Stimulated activated CD8-positive, alpha-beta memory T cell treated with anti-CD3 and anti-CD28 coated beads, Interleukin-12 subunit alpha, Interleukin-12 subunit beta, amount 100 ng/mL, for 1 hour (primary cell): ENCODE data around the gene TIMELESS.
"Not testable (repeated sequence)": the region's sequence is repeated elsewhere in the genome, so short reads cannot be mapped to it uniquely, and the experiment has no call there.

Experiments
- DNase-seq: peaks from one replicate; pipeline ENCODE4 v3.0.0-alpha.2; 2020; ENCODE audit warnings: low read depth

Gene TIMELESS

GRCh38 chr12:56401612-56402011 is 47.6 kb downstream of the TIMELESS start:
- DNase-seq: not testable (repeated sequence)

DNA sequence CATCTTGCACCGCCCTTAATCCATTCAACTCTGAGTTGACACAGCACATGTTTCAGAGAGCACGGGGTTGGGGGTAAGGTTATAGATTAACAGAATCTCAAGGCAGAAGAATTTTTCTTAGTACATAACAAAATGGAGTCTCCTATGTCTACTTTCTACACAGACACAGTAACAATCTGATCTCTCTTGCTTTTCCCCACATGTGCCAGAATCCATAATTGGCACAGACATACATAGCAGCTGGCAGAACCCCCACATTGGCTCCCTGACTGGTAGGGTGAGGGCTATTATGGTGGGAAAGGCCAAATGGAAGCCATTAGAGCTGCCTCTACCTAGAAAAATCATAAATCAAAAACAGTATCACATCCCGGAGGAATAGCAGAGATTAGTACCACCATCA is 48.1 kb downstream of the TIMELESS start:
- DNase-seq: not testable (repeated sequence)

- not testable (repeated sequence) for DNase-seq
Measured at GRCh38 chr12:56399466-56399865, 49.8 kb downstream of the TIMELESS start.

- DNase-seq: no peak
Measured at GRCh38 chr12:56398324-56398723, 50.9 kb downstream of the TIMELESS start.

- DNase-seq: no peak
Measured at GRCh38 chr12:56392331-56392730, 56.9 kb downstream of the TIMELESS start.

DNA sequence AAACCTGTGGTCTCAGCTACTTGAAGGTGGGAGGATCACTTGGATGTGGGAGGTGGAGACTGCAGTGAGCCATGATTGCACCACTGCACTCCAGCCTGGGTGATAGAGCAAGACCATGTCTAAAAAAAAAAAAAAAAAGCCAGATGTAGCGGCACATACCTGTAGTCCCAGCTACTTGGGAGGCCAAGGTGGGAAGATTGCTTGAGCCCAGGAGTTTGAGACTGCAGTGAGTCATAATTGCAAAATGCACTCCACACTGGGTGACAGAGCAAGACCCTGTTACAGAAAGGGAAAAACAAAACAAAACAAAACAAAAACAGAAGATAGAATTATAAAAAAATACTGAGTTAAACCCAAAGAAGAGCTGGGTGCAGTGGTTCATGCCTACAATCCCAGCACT is 57.5 kb downstream of the TIMELESS start:
- no peak for DNase-seq

DNA sequence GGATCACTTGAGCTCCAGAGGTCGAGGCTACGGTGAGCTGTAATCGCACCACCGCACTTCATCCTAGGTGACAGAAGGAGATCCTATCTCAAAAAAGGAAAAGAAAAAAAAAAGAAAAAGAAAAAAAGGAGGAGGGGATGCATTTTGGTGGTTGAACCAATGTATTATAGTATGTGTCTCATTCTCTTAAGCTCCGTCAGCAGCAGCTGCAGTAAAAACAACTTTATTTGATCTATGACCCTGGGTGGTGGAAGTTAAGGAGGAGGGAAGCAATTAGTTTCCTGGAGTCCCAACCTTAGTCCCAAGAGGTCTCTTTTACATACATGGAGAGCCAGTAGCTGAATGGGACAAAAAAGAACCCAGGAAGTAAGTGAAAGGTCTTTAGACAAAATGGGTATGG is 59.8 kb downstream of the TIMELESS start:
- DNase-seq: no peak

DNA sequence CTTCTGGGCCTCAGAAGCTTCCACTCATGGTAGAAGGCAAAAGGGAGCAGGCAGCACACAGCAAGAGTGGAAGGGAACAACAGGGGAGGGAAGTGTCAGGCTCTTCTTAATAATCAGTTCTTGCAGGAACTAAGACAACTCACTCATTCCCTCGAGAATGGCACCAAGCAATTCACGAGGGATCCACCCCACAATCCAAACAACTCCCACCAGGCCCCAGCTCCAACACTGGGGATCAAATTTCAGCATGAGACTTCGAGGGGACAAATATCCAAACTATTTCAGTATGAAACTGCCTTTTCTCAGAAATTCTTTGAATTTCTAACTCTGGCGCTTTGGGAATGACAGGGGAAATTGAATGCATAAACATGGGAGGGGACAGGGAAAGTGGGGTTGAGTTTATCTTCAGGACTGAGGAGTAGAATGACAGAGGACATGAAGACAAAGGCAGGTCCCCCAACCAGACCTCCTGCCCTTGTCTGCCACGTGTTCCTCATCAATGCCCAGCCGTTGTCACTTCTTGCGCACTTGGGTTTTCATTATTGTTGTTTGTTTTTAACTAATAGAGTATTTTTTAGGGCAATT is 62.0 kb downstream of the TIMELESS start:
- no peak for DNase-seq

- DNase-seq: no peak
Measured at GRCh38 chr12:56385873-56386272, 63.4 kb downstream of the TIMELESS start.

GRCh38 chr12:56382611-56383010 is 66.6 kb downstream of the TIMELESS start:
- DNase-seq: no peak

- no peak for DNase-seq
Measured at GRCh38 chr12:56377989-56378316, 71.3 kb downstream of the TIMELESS start.

DNA sequence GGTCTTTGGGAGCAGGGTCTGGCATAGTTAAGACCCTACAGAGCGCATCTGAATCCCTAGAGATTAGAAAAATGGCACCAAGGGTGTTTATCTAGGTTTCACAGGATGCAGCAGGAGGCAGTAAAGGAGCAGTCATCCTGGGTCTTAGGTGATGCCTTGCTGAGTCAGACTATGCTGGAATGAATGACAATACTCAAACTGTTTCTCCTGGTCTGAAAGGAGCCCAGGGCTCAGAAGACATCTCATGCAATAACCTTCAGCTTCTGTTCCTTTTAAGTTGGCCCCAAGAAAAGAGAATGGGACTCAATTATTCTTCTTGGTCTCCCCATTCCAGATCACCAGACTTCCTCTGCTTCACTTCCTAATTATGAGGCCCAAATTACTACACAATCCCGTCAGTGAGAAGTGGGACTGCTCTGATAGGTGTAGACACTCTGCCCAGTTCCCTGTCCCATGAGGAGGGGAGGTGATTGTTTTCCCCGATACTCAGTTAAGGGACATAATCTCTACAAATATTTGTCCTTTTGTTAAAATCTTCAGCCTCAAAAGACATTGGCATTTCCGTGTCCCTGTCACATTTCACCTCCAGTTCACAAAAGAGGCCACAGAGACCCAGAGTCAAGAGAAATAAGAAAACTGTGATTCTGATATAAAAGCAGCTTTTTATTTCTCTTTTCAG is 71.8 kb downstream of the TIMELESS start:
- no peak for DNase-seq

- no peak for DNase-seq
Measured at GRCh38 chr12:56375598-56376434, 73.4 kb downstream of the TIMELESS start.

- DNase-seq: no peak
Measured at GRCh38 chr12:56374726-56375597, 74.3 kb downstream of the TIMELESS start.

DNA sequence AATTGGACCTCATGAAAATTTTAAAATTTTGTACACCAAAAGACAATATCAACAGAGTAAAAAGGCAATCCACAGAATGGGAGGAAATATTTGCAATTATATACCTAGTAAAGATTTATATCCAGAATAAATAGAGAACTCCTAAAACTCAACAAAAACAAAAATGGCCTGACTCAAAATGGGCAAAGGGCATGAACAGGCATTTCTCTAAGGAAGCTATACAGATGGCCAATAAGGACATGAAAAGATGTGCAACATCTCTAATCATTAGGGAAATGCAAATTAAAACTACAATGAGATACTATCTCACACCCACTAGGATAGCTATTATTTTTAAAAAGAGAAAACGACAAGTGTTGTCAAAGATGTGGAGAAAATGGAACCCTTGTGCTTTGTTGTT is 75.7 kb downstream of the TIMELESS start:
- no peak for DNase-seq

- DNase-seq: no peak
Measured at GRCh38 chr12:56366948-56367347, 82.3 kb downstream of the TIMELESS start.
